Measurements from ENCODE around the gene IQCF5.
A peak's percentile ranks its signal among the peaks of the same experiment; 100 is the strongest.
"Not testable (repeated sequence)": the region's sequence is repeated elsewhere in the genome, so short reads cannot be mapped to it uniquely, and the experiment has no call there.

The IQCF5 gene

DNA sequence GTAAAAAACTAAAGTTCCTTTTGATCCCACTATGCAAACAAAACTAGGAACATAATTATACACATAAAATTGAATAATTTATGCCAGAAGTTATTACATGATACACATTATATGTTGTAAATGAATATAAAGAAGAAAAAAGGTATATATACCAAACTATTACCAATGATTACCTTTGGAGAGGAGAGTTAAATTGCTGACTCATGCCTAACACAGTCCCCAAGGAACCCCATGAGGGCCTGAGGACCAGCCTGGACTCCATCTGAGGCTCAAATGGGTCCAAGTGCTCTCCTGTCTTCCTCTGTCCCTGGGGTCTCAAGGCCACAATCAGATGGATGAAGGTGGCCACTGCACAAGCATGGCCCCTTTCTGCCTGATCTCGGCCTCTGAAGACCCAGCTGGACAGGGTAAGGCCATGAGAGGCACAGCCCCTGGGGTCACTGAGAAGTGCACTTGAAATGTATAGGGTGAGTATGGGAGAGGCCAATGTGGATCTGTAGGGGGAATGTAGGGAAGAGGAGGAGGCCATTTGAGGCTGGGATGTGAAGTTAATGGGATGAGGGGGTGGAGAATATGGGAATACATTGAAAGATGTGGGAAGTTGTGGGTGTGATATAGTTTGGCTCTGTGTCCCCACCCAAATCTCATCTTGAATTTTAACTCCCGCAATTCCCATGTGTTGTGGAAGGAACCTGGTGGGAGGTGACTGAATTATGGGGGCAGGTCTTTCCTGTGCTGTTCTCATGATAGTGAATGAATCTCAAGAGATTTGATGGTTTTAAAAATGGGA is 28.8 kb upstream of the IQCF5 start:
- H3K27ac ChIP-seq (ENCODE audit: extremely low read depth, low read depth, low read length) = no peak overlapping the region
- ChIA-PET POLR2A (no interaction called here), CTCF (no interaction called here)
- no peaks in the 10 kb centered on the region for H3K9me3 ChIP-seq (ENCODE audit: control insufficient read depth, insufficient read depth, low read depth, low read length)
- H3K4me1 ChIP-seq (ENCODE audit: control insufficient read depth, insufficient read depth, low read length) = no peaks in the 10 kb centered on the region
- H3K4me3 ChIP-seq (ENCODE audit: low read depth, low read length) = no peak overlapping the region
- TF ChIP-seq ZFP41 (tag by site-specific recombination; IDR thresholded peaks at IDR 0.05; ENCODE audit: borderline replicate concordance) (no peak), ZFHX2 (tag by site-specific recombination; conservative IDR thresholded peaks at IDR 0.05) (peak; percentile 57), ZNF391 (tag by site-specific recombination; IDR thresholded peaks at IDR 0.05; ENCODE audit: borderline replicate concordance, low read depth) (no peak), EGR2 (tag by site-specific recombination; IDR thresholded peaks at IDR 0.05; ENCODE audit: low read depth) (0 out of 2 replicates have a peak, but pooled peaks have one; percentile 51)
- TF ChIP-seq, protein P1, sequence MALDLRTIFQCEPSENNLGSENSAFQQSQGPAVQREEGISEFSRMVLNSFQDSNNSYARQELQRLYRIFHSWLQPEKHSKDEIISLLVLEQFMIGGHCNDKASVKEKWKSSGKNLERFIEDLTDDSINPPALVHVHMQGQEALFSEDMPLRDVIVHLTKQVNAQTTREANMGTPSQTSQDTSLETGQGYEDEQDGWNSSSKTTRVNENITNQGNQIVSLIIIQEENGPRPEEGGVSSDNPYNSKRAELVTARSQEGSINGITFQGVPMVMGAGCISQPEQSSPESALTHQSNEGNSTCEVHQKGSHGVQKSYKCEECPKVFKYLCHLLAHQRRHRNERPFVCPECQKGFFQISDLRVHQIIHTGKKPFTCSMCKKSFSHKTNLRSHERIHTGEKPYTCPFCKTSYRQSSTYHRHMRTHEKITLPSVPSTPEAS (tag by site-specific recombination; IDR thresholded peaks at IDR 0.05) = no peak
- H3K36me3 ChIP-seq (ENCODE audit: control insufficient read depth in 2 of 2, insufficient read depth in 1 of 2, low read length in 2 of 2) = no peaks in the 10 kb centered on the region

DNA sequence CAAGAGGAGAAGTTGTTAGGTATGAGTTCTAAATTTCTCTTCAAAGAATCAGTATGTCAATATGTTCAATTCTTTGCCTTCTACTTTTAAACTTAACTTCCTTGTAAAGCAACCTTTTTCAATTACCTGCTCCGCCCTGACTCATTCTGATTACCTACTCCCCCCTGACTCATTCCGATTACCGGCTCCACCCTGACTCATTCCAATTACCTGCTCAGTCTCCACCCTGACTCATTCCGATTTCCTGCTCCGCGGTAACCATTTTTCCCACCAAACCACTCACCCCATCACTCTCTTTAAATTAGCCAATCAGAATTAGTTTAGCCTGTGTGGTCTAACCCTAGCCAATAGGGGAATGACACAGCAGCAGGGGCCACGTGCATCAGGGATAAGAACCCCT is 27.0 kb upstream of the IQCF5 start:
- H3K27ac ChIP-seq (ENCODE audit: extremely low read depth, low read depth, low read length); H3K4me1 ChIP-seq (ENCODE audit: control insufficient read depth, insufficient read depth, low read length); H3K36me3 ChIP-seq (ENCODE audit: control insufficient read depth in 2 of 2, insufficient read depth in 1 of 2, low read length in 2 of 2); H3K9me3 ChIP-seq (ENCODE audit: control insufficient read depth, insufficient read depth, low read depth, low read length); H3K4me3 ChIP-seq (ENCODE audit: low read depth, low read length); CTCF ChIA-PET; POLR2A ChIA-PET: not testable (repeated sequence)
- TF ChIP-seq ZNF629 (tag by site-specific recombination; IDR thresholded peaks at IDR 0.05) = 0 out of 2 replicates have a peak, but pooled peaks have one; percentile 28
- 0 out of 2 replicates have a peak, but pooled peaks have one; percentile 30 for TF ChIP-seq ZBTB20 (tag by site-specific recombination; IDR thresholded peaks at IDR 0.05)
- TF ChIP-seq SP2 (tag by site-specific recombination; IDR thresholded peaks at IDR 0.05) = 0 out of 2 replicates have a peak, but pooled peaks have one; percentile 9
- peak; percentile 50; the same call in 1 of the 2 replicates for TF ChIP-seq KLF1 (tag by site-specific recombination; IDR thresholded peaks at IDR 0.05)

DNA sequence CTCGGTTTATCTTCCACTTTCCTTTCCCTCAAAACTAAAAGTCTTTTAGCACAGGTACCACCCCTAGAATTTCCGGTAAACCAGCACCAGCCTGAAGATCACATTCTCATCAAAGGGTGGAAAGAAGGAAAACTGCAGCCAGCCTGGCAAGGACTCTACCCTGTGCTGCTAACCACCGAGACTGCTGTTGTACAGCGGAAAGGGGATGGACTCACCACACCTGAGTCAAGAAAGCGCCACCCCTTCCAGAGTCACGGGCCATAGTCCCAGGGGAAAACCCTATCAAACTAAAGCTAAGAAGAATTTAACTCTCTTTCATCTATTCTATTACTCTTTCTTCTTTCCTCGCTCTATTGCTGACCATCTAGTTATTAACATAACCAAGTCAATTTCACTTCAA is 24.6 kb upstream of the IQCF5 start:
- POLR2A ChIA-PET; H3K27ac ChIP-seq (ENCODE audit: extremely low read depth, low read depth, low read length); H3K4me3 ChIP-seq (ENCODE audit: low read depth, low read length); H3K36me3 ChIP-seq (ENCODE audit: control insufficient read depth in 2 of 2, insufficient read depth in 1 of 2, low read length in 2 of 2); H3K9me3 ChIP-seq (ENCODE audit: control insufficient read depth, insufficient read depth, low read depth, low read length); CTCF ChIA-PET; H3K4me1 ChIP-seq (ENCODE audit: control insufficient read depth, insufficient read depth, low read length): not testable (repeated sequence)

DNA sequence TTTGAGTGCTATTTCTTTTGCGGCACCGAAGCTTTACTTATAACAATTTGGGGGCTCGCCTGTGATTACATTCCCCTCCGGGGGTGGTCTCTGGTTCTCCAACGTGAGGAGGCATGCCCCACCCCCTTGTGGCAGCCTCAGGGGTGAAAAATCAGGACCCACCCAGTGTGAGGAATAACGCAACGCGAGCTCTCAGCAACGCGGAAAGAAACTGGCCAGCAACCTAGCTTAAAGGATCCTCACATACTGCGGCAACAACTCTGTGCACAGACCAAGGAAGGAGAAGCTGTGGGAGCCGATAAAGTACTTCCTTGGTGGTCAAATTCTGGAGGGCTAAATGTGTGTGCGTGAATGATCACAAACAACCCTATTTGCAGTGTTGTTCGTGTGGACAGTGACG is 22.0 kb upstream of the IQCF5 start:
- Histone ChIP-seq H3K9me3 (ENCODE audit: control insufficient read depth, insufficient read depth, low read depth, low read length) (no peaks in the 10 kb centered on the region), H3K27ac (ENCODE audit: extremely low read depth, low read depth, low read length) (no peak overlapping the region), H3K4me3 (ENCODE audit: low read depth, low read length) (no peak overlapping the region), H3K36me3 (ENCODE audit: control insufficient read depth in 2 of 2, insufficient read depth in 1 of 2, low read length in 2 of 2) (no peaks in the 10 kb centered on the region), H3K4me1 (ENCODE audit: control insufficient read depth, insufficient read depth, low read length) (no peaks in the 10 kb centered on the region)
- CTCF ChIA-PET = no interaction called here
- no peak for TF ChIP-seq TCF7L2 (IDR thresholded peaks at IDR 0.05; ENCODE audit: borderline replicate concordance, low read depth, low read length)
- TF ChIP-seq, protein P2, sequence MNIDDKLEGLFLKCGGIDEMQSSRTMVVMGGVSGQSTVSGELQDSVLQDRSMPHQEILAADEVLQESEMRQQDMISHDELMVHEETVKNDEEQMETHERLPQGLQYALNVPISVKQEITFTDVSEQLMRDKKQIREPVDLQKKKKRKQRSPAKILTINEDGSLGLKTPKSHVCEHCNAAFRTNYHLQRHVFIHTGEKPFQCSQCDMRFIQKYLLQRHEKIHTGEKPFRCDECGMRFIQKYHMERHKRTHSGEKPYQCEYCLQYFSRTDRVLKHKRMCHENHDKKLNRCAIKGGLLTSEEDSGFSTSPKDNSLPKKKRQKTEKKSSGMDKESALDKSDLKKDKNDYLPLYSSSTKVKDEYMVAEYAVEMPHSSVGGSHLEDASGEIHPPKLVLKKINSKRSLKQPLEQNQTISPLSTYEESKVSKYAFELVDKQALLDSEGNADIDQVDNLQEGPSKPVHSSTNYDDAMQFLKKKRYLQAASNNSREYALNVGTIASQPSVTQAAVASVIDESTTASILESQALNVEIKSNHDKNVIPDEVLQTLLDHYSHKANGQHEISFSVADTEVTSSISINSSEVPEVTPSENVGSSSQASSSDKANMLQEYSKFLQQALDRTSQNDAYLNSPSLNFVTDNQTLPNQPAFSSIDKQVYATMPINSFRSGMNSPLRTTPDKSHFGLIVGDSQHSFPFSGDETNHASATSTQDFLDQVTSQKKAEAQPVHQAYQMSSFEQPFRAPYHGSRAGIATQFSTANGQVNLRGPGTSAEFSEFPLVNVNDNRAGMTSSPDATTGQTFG (tag by site-specific recombination; IDR thresholded peaks at IDR 0.05; ENCODE audit: borderline replicate concordance) = no peak
- POLR2A ChIA-PET = no interaction called here

All from HEK293 (cell line).